ENCODE results near the gene VAT1L. TPM values are rescaled to one million over a fixed set of nuclear protein-coding genes. Genes with fewer than 3 reads are reported as not detected.
"Not testable (repeated sequence)": the region's sequence is repeated elsewhere in the genome, so short reads cannot be mapped to it uniquely, and the experiment has no call there.

The VAT1L gene
- total RNA-seq, 2 experiments from 2014 or later: not detected

GRCh38 chr16:77922228-77922754, 133.9 kb downstream of the VAT1L start:
- no peak for DNase-seq
- POLR2A ChIA-PET: no interaction called here
- H3K9me3 Mint-ChIP-seq: no peaks in the 10 kb centered on the region
- no peaks in the 10 kb centered on the region for H3K36me3 Mint-ChIP-seq (ENCODE audit: low read depth)
- CTCF ChIA-PET: no interaction called here
- peaks cover 5% of the 10 kb centered on the region for H3K27me3 Mint-ChIP-seq
- no peak overlapping the region for H3K4me3 Mint-ChIP-seq
- H3K27ac Mint-ChIP-seq: no peak overlapping the region
- no peaks in the 10 kb centered on the region for H3K4me1 Mint-ChIP-seq

GRCh38 chr16:77925531-77925930, 137.2 kb downstream of the VAT1L start:
- H3K9me3 Mint-ChIP-seq: no peaks in the 10 kb centered on the region
- no peaks in the 10 kb centered on the region for H3K27me3 Mint-ChIP-seq
- H3K4me3 Mint-ChIP-seq: no peak overlapping the region
- ChIA-PET POLR2A (no interaction called here), CTCF (no interaction called here)
- no peaks in the 10 kb centered on the region for H3K4me1 Mint-ChIP-seq
- no peaks in the 10 kb centered on the region for H3K36me3 Mint-ChIP-seq (ENCODE audit: low read depth)
- DNase-seq: no peak
- no peak overlapping the region for H3K27ac Mint-ChIP-seq

- H3K4me3 Mint-ChIP-seq: no peak overlapping the region
- no peaks in the 10 kb centered on the region for H3K36me3 Mint-ChIP-seq (ENCODE audit: low read depth)
- H3K27me3 Mint-ChIP-seq: no peaks in the 10 kb centered on the region
- no peaks in the 10 kb centered on the region for H3K4me1 Mint-ChIP-seq
- DNase-seq: no peak
- ChIA-PET CTCF (no interaction called here), POLR2A (no interaction called here)
- H3K9me3 Mint-ChIP-seq: no peaks in the 10 kb centered on the region
- H3K27ac Mint-ChIP-seq: no peak overlapping the region
Measured at GRCh38 chr16:77928096-77928495, 139.7 kb downstream of the VAT1L start.

- DNase-seq: no peak
- H3K4me1 Mint-ChIP-seq: no peaks in the 10 kb centered on the region
- no peaks in the 10 kb centered on the region for H3K9me3 Mint-ChIP-seq
- ChIA-PET CTCF (no interaction called here), POLR2A (no interaction called here)
- H3K4me3 Mint-ChIP-seq: no peak overlapping the region
- no peak overlapping the region for H3K27ac Mint-ChIP-seq
- no peaks in the 10 kb centered on the region for H3K36me3 Mint-ChIP-seq (ENCODE audit: low read depth)
- H3K27me3 Mint-ChIP-seq: peaks cover 9% of the 10 kb centered on the region
Measured at GRCh38 chr16:77929004-77929403, 140.6 kb downstream of the VAT1L start.

- peaks cover 9% of the 10 kb centered on the region for H3K27me3 Mint-ChIP-seq
- H3K36me3 Mint-ChIP-seq (ENCODE audit: low read depth): no peaks in the 10 kb centered on the region
- DNase-seq: no peak
- POLR2A ChIA-PET: no interaction called here
- H3K4me3 Mint-ChIP-seq: no peak overlapping the region
- H3K27ac Mint-ChIP-seq: no peak overlapping the region
- H3K4me1 Mint-ChIP-seq: no peaks in the 10 kb centered on the region
- no peaks in the 10 kb centered on the region for H3K9me3 Mint-ChIP-seq
- CTCF ChIA-PET: interaction anchor here (1.3 kb wide), 1 partner anchor 13 kb away, joined by 3 read pairs; no protein-coding TSS in a partner anchor
Measured at GRCh38 chr16:77931058-77931457, 142.7 kb downstream of the VAT1L start.

GRCh38 chr16:77937473-77938149, 149.2 kb downstream of the VAT1L start:
- Mint-ChIP-seq H3K36me3 (ENCODE audit: low read depth) (no peaks in the 10 kb centered on the region), H3K4me3 (no peak overlapping the region), H3K4me1 (no peaks in the 10 kb centered on the region), H3K27ac (no peak overlapping the region), H3K9me3 (no peaks in the 10 kb centered on the region), H3K27me3 (peaks cover 9% of the 10 kb centered on the region)
- no peak for DNase-seq
- ChIA-PET CTCF (no interaction called here), POLR2A (no interaction called here)

GRCh38 chr16:77938913-77939312, 150.5 kb downstream of the VAT1L start:
- no peaks in the 10 kb centered on the region for H3K4me1 Mint-ChIP-seq
- H3K4me3 Mint-ChIP-seq: no peak overlapping the region
- DNase-seq: no peak
- H3K9me3 Mint-ChIP-seq: no peaks in the 10 kb centered on the region
- H3K27me3 Mint-ChIP-seq: peaks cover under 1% of the 10 kb centered on the region
- ChIA-PET POLR2A (no interaction called here), CTCF (no interaction called here)
- H3K36me3 Mint-ChIP-seq (ENCODE audit: low read depth): no peaks in the 10 kb centered on the region
- no peak overlapping the region for H3K27ac Mint-ChIP-seq

GRCh38 chr16:77939968-77940367, 151.6 kb downstream of the VAT1L start:
- ChIA-PET CTCF (interaction anchor here (0.6 kb wide), 2 partner anchors 80 to 388 kb away, joined by 3 to 4 read pairs; no protein-coding TSS in a partner anchor), POLR2A (no interaction called here)
- DNase-seq: no peak
- H3K4me1 Mint-ChIP-seq: no peaks in the 10 kb centered on the region
- H3K4me3 Mint-ChIP-seq: no peak overlapping the region
- no peaks in the 10 kb centered on the region for H3K27me3 Mint-ChIP-seq
- no peak overlapping the region for H3K27ac Mint-ChIP-seq
- no peaks in the 10 kb centered on the region for H3K36me3 Mint-ChIP-seq (ENCODE audit: low read depth)
- no peaks in the 10 kb centered on the region for H3K9me3 Mint-ChIP-seq

GRCh38 chr16:77943801-77944200, 155.4 kb downstream of the VAT1L start:
- ChIA-PET CTCF (interaction anchor here (0.6 to 1.2 kb wide), 3 partner anchors 12 to 376 kb away, joined by 3 to 5 read pairs (median 3); no protein-coding TSS in a partner anchor), POLR2A (no interaction called here)
- DNase-seq: no peak
- no peaks in the 10 kb centered on the region for H3K4me1 Mint-ChIP-seq
- H3K4me3 Mint-ChIP-seq: no peak overlapping the region
- H3K27me3 Mint-ChIP-seq: no peaks in the 10 kb centered on the region
- no peaks in the 10 kb centered on the region for H3K9me3 Mint-ChIP-seq
- H3K36me3 Mint-ChIP-seq (ENCODE audit: low read depth): no peaks in the 10 kb centered on the region
- H3K27ac Mint-ChIP-seq: no peak overlapping the region

- Mint-ChIP-seq H3K27ac (no peak overlapping the region), H3K4me1 (no peaks in the 10 kb centered on the region), H3K4me3 (no peak overlapping the region), H3K9me3 (no peaks in the 10 kb centered on the region), H3K27me3 (no peaks in the 10 kb centered on the region), H3K36me3 (ENCODE audit: low read depth) (no peaks in the 10 kb centered on the region)
- ChIA-PET CTCF (interaction anchor here (1.2 kb wide), 2 partner anchors 13 to 14 kb away, joined by 3 to 5 read pairs; no protein-coding TSS in a partner anchor), POLR2A (no interaction called here)
- no peak for DNase-seq
Measured at GRCh38 chr16:77944631-77945030, 156.3 kb downstream of the VAT1L start.

GRCh38 chr16:77945126-77945525, 156.8 kb downstream of the VAT1L start:
- CTCF ChIA-PET: interaction anchor here (1.2 kb wide), 1 partner anchor 13 kb away, joined by 5 read pairs; no protein-coding TSS in a partner anchor
- H3K9me3 Mint-ChIP-seq: no peaks in the 10 kb centered on the region
- POLR2A ChIA-PET: no interaction called here

GRCh38 chr16:77946823-77947222, 158.5 kb downstream of the VAT1L start:
- POLR2A ChIA-PET: no interaction called here
- CTCF ChIA-PET: no interaction called here
- H3K36me3 Mint-ChIP-seq (ENCODE audit: low read depth): no peaks in the 10 kb centered on the region
- no peaks in the 10 kb centered on the region for H3K27me3 Mint-ChIP-seq
- H3K4me1 Mint-ChIP-seq: no peaks in the 10 kb centered on the region
- H3K4me3 Mint-ChIP-seq: no peak overlapping the region
- no peak overlapping the region for H3K27ac Mint-ChIP-seq
- DNase-seq: no peak
- no peaks in the 10 kb centered on the region for H3K9me3 Mint-ChIP-seq

More at GRCh38 chr16:77945126-77945525, 156.8 kb downstream of the VAT1L start:
- no peak overlapping the region for H3K4me3 Mint-ChIP-seq
- no peaks in the 10 kb centered on the region for H3K4me1 Mint-ChIP-seq
- no peak overlapping the region for H3K27ac Mint-ChIP-seq
- DNase-seq: no peak
- H3K27me3 Mint-ChIP-seq: no peaks in the 10 kb centered on the region
- H3K36me3 Mint-ChIP-seq (ENCODE audit: low read depth): no peaks in the 10 kb centered on the region

GRCh38 chr16:77947590-77947989, 159.2 kb downstream of the VAT1L start:
- POLR2A ChIA-PET; H3K4me3 Mint-ChIP-seq; DNase-seq; H3K4me1 Mint-ChIP-seq; H3K27me3 Mint-ChIP-seq; H3K9me3 Mint-ChIP-seq; CTCF ChIA-PET; H3K27ac Mint-ChIP-seq; H3K36me3 Mint-ChIP-seq (ENCODE audit: low read depth): not testable (repeated sequence)

- Mint-ChIP-seq H3K36me3 (ENCODE audit: low read depth) (no peaks in the 10 kb centered on the region), H3K4me1 (no peaks in the 10 kb centered on the region), H3K9me3 (no peaks in the 10 kb centered on the region), H3K4me3 (no peak overlapping the region), H3K27me3 (no peaks in the 10 kb centered on the region), H3K27ac (no peak overlapping the region)
- ChIA-PET POLR2A (interaction anchor here (0.6 kb wide), 1 partner anchor 117 kb away, joined by 3 read pairs; no protein-coding TSS in a partner anchor), CTCF (interaction anchor here (0.6 kb wide), 1 partner anchor 1288 kb away, joined by 3 read pairs; no protein-coding TSS in a partner anchor)
- no peak for DNase-seq
Measured at GRCh38 chr16:77948835-77949234, 160.5 kb downstream of the VAT1L start.

Measured in activated CD4-positive, alpha-beta T cell treated with anti-CD3 and anti-CD28 coated beads, Interleukin-2, amount 10 ng/mL, durations not matched to agents 7 days and 5 days (primary cell).